ENCODE data around the gene CTSD.
"Not testable (repeated sequence)": the region's sequence is repeated elsewhere in the genome, so short reads cannot be mapped to it uniquely, and the experiment has no call there.

The CTSD gene

GRCh38 chr11:1763796-1764661 is at the start of gene CTSD:
Gene CTSD, minus strand, starts transcription at chr11:1763927. Its CDS starts 68 bp downstream, at chr11:1763859.
- peak; percentile 86 for DNase-seq

- not testable (repeated sequence) for DNase-seq
Observed at GRCh38 chr11:1813356-1813755, 49.6 kb upstream of the CTSD start.

GRCh38 chr11:1812801-1813200 is 49.1 kb upstream of the CTSD start:
- DNase-seq = no peak

DNA sequence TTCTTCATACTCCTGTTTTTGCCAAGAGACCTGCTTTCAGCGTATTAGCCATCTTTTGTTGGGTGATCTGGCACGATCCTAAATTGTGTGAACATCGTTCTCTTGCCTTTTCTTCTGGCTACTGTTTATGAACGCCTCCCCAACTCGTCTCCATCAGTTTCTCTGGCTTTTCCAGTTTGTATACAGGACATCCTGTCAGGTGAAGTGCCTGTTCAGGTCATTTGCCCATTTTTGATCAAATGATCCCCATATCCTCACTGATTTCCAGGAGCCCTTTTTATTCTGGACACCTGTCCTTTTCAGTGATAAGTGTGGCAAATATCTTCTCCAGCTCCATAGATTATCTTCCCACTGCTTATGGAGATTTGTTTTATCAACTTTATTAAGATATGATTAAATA is 48.5 kb upstream of the CTSD start:
- no peak for DNase-seq

GRCh38 chr11:1810761-1811160 is 47.0 kb upstream of the CTSD start:
- no peak for DNase-seq

- DNase-seq = no peak
Observed at GRCh38 chr11:1807264-1807995, 43.7 kb upstream of the CTSD start.

DNA sequence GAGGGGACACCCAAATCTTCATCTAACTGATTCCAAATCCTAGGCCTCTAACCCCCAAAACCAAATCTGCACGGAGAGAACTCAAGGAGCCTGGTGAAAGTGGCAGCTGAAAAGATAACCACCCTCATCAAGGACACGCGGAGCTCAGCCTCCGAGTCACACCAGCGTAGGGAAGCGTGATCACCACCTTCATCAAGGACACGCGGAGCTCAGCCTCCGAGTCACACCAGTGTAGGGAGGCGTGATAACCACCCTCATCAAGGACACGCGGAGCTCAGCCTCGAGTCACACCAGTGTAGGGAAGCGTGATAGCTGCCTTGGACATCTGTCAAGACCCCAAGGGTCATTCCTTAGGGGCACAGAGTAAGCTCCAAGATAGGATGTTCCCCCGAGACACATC is 41.8 kb upstream of the CTSD start:
- no peak for DNase-seq

DNA sequence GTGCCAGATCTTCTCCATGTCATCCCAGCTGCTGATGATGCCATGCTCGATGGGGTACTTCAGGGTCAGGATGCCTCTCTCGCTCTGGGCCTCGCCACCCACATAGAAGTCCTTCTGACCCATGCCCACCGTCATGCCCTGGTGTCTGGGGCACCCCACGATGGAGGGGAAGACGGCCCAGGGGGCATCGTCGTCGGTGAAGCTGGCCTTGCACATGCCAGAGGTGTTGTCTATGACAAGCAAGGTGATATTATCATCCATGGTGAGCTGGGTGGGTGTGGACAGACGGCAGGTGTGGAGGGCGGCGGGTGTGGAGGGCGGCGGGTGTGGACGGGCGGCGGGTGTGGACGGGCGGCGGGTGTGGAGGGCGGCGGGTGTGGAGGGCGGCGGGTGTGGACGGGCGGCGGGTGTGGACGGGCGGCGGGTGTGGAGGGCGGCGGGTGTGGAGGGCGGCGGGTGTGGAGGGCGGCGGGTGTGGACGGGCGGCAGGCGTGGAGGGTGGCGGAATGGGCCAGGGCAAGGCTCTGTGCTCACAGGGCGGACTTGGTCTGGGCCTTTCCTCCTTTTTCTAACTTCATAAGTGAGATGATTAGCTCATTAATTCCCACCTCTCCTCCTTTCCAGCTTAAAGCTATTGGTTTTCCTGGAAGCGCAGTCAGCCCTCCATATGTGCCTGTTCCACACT is 40.2 kb upstream of the CTSD start:
- DNase-seq = not testable (repeated sequence)

DNA sequence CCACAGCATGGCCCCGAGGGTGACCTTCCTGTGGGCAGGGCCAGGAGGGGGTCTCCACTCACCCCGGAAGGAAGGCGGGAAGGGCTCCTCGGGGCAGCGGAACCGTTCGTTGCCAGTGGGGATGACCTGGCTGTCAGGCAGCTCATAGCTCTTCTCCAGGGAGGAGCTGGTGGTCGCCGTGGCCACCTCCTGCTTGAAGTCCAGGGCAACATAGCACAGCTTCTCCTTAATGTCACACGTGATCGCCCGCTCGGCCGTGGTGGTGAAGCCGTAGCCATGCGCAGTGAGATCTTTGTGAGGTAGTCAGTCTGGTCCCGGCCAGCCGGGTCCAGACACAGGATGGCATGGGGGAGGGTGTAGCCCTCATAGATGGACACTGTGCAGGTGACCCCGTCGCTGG is 39.5 kb upstream of the CTSD start:
- DNase-seq = no peak

GRCh38 chr11:1797391-1798125 is 33.8 kb upstream of the CTSD start:
- no peak for DNase-seq

DNA sequence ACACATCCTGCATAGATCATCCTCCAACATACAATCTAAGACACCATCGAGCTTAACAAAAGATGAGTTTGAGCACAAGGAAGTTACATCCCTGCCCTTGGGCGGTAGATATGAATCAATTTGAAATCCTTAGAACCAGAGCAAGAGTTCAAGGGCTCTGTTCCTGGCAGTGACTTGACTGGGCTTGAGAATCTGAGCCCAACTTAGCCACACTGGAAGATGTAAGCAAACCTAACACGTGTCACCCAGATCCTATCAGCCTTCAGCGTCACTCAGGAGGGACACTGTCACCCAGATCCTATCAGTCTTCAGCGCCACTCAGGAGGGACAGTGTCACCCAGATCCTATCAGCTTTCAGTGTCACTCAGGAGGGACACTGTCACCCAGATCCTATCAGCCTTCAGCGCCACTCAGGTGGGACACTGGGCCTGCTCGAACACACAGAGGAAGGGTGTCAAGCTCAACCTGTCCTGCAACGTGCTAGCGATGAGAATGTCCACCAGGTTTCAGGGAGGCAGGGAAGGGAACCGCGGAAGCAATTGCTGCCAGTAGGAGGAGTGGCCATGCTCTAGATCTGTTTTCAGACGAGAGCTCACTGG is 32.8 kb upstream of the CTSD start:
- DNase-seq = no peak

GRCh38 chr11:1793081-1793480 is 29.4 kb upstream of the CTSD start:
- DNase-seq = no peak

GRCh38 chr11:1792461-1792860 is 28.7 kb upstream of the CTSD start:
- DNase-seq = no peak

- no peak for DNase-seq
Observed at GRCh38 chr11:1791912-1792311, 28.2 kb upstream of the CTSD start.

DNA sequence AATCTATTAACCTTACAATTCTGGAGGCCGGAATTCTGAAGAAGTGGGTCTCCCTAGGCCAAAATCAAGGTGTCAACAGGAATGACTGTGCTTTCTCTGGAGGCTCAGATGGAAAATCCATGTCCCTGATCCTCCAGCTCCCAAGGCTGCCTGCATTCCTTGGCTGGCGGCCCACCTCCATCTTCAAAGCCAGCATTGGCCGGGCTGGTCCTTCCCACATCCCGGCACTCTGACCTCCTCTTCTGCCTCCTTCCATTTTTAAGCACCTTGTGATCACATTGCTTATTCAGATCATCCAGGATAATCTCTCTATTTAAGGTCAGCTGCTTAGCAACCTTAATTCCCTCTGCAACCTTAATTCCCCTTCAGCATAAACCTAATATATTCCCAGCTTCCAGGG is 22.7 kb upstream of the CTSD start:
- DNase-seq = no peak

DNA sequence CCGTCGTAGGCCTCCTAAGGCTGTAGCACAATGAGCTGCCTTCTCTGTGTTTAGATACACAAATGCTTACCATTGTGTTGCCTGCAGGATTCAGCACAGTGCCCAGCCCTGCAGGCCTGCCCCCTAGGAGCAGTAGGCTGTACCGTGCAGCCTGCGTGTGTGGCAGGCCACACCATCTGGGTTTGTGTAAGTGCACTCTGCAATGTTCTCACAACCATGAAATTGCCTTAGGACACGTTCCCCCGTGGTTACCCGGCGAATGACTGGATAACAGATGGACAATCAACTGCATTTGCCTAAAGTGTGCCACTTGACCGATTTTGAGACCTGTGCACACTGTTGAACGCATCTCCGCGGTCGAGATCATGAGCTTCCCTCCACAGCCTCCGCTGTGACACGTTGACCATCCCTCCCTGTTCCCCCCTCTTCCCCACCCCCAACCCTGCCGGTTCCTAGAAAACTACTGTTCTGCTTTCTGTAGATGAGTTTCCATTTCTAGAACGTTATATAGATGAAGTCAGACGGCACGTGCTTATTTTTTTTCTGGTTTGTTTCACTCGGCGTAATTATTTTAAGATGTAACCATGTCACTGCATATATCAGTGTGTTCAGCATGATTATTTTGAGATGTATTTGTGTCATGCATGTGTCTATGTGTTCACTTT is 22.2 kb upstream of the CTSD start:
- DNase-seq = no peak

DNA sequence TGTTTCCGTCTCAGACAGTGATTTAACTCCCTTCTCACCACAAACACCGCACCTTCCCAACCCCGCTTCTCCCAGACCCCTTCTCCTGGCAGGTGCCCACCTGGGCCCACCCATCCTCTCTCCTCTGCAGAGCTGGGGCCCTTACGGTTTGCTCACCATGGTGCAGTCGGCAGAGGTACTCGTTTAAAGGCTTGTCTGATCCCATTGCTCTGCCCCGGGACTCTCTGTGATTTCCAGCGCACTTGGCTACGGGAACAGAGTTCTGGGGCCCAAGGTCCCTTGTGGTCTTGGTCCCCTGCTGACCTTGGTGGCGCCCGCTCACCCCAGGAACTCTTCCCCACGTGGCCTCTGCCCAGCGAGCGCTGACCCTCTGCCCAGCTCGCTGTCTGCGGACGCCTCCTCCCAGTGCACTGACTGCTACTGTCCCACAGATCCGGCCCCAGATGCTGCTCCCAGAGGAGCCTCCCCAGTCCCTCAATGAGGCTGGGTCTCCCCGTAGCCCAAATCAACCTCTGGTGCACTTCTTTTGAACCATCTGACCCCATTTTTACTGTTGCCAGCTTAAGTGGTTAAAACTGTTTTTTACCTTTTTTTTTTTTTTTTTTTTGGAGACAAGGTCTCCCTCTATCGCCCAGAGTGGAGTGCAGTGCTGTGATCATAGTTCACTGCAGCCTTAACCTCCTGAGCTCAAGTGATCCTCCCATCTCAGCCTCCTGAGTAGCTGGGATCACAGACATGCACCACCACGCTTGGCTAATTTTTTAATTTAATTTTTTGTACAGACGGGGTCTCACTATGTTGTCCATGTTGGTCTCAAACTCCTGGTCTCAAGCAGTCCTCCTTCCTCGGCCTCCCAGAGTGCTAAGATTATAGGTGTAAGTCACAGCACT is 21.3 kb upstream of the CTSD start:
- no peak for DNase-seq

- no peak for DNase-seq
Observed at GRCh38 chr11:1783725-1784529, 20.2 kb upstream of the CTSD start.

- DNase-seq = no peak
Observed at GRCh38 chr11:1782831-1783724, 19.4 kb upstream of the CTSD start.
